Activated T-helper 1 cell treated with Interleukin-2 at 50 U/mL for 16 hours (primary cell): ENCODE results near the gene PRR5.

Experiments used
- DNase-seq: peaks from one replicate; pipeline ENCODE4 v3.0.0-alpha.2; 2020; ENCODE audit warnings: low read depth

The PRR5 gene

DNA sequence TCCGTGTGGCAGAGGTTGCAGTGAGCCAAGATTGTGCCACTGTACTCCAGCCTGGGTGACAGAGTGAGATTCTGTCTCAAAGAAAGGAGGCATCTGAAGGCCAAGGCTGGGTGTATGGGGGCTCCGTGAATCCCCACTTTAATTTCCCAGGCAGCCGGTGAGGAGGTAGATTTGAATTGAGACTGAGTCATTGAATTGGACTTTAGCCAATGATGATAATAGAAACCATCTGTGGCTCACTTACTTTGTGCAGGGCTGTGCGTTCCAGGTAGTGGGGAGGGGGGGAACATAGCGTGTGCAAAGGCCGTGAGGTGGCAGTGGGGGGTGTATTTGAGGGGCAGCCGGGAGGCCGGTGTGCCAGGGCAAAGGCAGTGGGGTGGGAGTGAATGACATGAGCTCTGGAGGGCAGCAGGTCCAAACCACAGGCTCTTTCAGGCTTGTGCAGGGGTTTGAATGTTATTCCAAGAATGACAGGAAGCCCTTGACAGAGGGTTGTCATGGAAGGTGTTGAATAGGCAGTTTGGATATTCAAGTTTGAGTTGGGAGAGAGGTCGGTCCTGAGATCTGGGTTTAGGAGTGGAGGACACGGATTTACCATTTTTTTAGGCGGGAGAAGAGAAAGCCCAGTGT, 56.5 kb downstream of the PRR5 start:
- DNase-seq, result no peak

DNA sequence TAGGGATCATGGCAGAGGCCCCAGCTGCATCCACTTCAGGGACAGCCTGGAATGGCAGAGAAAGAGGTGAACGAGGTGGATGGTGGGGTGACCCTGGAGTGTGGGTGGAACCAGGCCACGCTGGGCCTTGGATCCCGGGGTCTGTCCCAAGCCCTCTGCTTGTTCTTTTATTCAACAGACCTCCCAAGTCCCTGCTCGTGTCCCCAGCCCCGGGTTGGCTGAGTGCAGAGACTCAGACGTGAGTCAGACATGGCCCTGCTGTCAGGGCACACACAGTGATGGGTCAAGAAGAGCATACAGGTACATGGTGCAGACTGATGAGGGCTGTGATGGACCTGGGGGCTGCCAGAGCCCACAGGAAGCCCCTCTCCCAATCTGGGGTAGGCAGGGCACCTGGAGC, 57.0 kb downstream of the PRR5 start:
- no peak for DNase-seq

DNA sequence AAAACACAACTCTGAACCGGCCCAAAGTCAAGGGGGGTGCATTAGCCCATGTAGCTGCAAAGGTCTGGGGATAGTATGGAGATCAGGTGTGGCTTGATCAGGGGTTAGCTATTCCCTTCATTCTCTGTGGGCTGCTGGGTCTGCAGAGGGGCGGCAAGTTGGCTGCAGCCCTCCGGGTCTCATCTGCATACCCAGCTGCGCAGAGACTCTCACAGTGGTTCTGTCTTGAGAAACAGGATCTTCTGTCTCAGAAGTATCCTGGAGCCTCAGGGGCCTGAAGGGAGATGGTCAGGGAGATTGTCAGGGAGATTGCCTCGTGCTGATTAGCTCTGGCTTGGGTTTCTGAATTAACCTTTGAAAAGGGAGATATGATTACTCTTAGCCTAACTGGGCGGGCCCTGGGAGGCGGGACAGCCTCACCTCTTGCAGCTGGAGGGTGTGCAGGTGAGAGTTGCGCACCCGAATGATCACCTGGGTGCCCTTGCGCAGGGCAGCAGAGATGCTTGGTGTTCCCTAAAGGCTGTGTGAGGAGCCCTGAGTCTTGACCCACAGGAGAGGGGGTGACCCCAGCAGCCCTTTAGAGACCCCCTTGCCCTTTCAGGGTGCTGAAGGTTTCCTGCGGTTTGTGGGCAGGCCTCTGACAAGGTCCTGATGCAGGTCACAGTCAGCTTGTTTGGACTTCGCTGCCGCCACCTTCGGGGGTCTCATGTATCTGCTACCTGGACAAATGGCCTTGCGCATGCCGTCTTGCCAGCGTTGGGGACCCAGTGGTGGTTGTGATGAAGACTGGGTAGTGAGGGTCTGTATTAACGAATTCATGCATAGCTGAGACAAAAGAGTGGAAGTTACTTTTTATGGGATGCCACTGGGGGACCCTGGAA, 57.7 kb downstream of the PRR5 start:
- no peak for DNase-seq

DNA sequence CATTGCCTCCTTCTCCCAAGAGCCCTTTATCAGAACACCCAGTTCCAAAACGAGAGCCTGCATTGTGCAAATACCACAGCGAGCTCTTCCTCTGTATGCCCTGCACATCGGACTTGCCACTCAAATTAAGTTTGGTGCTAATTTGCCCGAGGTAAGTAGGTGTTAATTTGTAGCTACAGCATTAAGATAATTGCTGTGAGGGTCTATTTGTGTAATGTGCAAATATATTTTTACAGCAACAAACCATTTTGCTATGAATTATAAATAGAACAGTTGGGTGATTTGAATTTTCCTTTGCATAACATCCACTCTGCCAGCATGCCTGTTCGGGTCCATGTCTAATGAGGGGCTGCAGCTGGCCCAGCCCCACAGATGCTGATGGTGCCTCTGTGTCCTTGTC, 58.5 kb downstream of the PRR5 start:
- DNase-seq, result no peak

DNA sequence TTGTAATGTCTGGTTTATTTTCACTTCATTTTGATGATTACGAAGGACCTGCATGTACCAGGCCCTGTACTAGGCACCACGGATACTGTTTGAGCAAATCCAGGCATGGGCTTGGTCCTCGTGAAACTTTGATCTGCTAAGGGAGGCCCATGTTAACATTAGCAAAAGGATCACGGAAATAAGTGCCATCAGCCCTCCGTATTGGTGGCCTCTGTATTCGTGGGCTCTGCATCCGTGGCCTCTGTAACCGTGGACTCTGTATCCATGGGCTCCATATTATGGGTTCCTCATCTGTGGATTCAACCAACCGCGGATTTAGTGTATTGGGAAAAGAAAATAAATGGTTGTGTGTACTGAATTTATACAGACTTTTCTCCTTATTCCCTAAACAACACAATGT, 59.0 kb downstream of the PRR5 start:
- DNase-seq, result no peak

DNA sequence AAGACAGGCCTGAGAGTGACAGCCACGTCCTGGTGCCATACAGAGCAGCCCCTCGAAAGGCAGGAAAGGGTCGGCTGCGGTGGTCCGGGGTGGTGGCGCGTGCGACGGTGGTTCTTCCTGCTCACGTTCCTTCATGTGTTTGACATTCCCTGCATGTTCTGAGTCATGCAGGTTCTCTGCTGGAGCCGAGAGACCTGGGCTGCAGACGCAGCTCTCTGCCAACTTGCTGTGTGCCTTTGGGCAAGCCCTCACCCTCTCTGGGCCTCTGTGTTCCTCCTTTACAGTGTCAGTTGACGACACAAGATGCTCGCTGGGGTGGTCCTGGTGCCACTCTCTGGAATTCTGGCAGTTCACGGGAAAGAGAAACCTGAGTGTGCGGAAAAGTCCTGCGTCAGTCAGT, 62.4 kb downstream of the PRR5 start:
- DNase-seq, result no peak

DNA sequence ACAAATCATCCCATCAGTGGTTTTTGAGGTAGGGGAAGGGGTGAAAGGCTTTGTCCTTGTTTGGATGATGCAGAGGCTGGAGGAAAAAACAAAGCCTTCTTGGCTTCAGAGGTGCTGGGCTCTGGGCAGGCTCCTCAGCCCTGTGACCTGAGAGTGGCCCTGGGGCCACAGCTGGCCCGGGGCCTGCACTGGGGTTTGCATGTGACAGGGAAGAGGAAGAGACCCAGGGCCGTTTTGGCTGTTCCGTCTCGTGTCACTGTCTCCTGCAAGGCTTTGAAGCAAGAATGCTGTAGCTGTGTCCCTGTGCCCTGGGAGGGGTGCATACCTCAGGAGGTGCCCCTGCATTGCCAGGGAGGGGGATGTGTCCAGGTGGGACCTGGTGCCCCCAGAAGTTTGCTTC, 63.0 kb downstream of the PRR5 start:
- no peak for DNase-seq

DNA sequence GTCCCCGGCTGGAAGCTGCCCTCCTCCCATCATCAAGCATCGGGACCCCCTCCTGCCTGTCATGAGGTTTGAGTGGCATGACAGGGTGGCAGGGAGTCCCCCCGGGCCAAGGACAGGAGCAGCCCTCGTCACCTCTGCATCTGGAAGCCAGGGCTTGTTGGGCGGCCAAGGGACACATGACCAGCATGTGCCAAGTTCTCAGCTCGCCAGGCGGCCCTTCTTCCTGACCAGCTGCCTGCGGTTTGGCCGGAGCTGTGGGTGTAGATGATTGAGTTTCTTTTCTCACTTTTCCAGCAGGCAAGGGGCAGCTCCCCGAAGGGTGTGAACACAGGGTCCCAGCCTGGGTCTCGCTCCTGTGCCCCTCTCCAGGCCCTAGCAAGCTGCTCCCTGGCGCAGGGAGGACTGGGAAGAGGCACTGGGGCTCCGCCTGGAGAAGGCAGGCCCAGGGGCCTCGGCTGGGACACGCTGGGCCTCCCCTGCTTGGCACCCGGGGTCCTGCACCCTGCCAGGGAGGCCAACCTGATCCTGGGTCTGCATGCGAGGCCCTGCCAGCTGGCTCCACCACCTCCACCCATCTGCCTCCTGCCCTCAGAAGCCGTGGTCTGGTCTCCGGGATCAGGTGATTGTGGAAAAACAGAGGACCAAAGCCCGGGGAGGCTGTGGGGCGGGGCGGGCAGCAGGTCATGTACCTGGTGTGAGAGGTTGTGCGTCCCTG, 63.7 kb downstream of the PRR5 start:
- DNase-seq, result no peak

DNA sequence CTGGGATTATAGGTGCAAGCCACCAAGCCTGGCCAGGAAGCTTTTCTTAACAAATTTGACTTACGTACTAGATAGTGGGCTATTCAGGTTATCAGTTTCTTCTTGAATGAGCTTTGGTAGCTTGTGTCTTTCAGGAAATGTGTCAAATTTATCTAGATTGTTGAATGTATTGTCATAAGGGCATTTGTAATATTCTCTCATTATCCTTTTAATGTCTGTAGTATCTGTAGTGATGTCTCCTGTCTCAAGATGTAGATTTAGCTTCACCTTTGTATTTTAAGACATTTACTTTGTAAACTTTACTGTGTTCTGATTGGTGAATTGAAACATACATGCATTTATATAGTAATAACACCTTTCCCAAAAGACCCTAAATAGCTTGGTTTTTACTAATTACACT, 71.1 kb downstream of the PRR5 start:
- DNase-seq, result no peak

DNA sequence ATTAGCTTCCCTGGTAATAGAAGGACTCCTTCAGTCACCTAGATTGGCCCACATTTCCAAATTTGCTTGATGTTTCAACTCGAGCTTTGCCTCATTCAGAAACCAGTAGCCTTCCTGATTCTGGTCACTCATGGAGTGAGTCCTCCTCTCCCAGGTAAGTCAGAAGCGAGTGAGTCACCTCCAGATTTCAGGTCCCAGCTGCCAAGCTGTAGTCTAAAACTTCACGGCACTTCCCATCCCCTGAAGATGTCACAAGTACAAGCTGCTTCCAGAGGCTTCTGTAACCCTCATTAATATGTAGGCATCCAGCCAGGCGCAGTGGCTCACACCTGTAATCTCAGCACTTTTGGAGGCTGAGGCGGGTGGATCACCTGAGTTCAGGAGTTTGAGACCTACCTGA, 73.9 kb downstream of the PRR5 start:
- DNase-seq, result no peak

DNA sequence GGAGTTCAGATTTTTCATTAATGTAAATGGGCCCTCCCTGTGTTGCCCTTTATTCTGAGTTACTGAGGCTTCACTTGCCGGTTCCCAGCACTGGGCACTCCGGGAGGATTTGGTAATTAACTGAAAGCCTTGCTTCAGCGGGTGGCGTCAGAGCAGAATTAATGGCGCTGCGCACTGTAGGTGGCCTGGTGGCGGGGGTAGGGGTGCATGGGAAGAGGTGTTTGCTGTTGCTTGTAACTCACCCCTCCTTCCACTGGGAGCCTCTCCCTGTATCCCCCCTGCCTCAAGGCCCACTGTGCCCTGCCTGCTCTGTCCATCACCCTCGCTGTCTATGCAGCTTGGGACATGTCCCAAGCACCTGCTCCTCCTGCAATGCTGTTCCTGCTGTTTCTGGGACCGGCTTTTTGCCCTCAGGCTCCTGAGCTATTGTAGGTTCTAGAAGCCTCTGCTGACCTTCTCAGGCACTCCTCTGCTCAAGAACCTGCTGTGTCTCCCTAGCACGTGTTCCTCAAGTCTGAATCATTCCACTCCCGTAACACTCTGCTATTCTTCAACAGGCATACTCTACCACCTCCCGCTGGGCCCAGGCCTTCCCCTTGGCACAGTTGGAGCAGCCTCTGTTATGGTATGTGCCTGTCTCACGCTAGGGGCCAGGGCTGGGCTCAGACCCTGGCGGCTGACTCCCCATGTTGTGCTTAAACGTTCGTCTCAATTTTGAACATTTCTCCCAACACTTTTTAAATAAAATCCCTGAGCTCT, 74.8 kb downstream of the PRR5 start:
- DNase-seq, result no peak

DNA sequence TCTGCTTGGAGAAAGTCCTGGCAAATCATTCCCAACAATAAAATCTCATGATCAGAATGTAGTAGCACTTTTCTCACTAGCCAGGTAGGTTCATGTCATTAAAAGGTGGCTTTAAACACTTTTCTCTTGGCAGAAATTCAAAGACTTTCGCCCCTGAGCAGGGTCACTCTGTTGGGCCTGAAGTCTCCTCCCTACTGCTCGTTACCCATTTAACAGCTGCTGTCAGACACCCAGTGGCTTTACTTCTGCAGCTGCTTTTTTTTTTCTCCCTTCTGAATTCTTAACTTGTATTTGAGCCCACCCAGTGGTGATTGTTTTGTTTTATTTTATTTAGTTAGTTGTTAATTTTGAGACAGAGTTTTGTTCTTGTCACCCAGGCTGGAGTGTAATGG, 75.4 kb downstream of the PRR5 start:
- no peak for DNase-seq

DNA sequence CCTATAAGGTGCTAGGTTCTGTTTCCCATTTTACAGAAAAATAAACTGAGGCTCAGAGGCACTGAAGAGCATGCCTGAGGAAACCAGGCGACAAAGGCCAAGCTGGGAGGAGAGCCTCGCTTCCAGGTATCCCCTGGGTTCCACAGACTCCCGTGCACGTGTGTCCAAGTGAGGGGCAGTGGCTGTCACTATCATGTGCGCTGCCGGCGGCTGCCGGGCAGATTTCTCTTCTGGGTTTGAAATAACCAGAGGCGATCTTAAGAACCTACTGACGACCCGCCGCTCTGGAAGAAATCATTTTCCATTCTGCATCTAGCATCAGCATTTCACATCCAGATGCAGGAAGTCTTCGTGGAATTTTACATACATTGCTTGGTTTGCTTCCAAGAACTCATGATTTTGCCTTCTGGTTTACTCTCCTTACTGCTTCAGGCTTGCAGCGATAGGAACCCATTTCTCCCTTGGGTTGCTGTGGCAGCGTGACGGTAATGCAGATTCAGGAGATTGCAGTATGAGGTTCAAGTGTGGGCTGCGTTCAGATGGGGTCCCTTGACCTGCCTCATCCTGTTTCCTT, 79.0 kb downstream of the PRR5 start:
- no peak for DNase-seq

DNA sequence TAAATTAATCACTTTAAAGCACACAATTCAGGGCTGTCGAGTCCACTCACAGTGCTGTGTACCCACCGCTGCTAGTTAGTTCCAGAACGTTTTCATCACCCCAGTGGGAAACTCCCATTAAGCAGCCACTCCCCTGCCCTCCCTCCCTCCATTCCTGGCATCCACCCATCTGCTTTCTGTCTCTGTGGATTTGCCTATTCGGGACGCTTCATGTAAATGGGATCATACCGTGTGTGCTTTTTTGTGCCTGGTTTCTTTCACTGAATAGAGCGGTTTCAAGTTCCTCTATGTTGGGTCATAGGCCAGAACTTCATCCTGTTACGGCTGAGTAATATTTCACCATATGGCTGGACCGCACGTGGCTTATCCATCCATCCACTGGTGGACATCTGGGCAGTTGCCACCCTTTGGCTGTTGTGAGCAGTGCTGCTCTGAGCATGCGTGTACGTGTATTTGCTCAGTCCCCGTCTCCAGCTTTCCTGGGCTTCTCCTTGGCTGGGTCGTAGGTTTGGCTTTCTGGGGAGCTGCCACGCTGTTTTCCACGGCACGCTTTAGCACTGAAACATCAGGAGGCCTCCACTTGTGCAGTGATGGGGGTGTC, 80.5 kb downstream of the PRR5 start:
- DNase-seq, result no peak

DNA sequence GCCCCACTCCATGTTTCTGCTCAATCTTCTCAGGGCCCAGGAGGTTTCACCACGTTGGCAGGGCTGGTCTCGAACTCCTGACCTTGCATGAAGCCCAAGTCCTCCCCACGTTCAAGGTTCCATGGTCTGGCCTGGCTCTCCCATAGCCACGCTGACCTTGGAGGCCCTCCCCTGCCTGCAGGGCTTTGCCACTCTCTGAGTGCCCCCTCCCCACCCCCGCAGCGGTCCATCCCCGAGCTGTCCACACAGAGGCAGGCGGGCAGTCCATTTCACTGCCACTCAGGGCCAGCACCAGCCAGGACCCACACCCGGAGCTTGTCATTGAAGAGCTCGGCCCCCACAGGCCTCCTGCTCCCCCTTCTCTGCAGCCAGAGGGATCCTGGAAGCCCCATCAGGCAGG, 81.1 kb downstream of the PRR5 start:
- DNase-seq, result no peak

DNA sequence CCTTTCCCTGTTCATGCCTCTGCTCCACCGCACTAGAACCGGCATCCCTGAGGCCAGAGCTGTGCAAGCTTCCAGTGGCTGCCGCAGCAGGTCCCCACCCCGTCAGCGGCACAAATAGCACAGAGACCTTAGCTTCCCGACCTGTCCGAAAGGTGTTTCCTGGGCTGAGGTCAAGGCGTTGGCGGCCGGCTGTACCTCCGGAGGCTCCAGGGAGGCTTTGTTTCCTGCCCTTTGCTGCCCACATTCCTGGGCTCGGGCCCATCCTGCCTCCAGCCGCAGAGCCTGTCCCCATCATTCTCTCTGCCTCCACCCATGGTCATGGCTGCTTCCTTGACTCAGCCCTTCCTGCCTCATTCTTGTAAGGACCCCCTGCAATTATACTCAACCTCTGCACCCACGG, 81.6 kb downstream of the PRR5 start:
- no peak for DNase-seq

DNA sequence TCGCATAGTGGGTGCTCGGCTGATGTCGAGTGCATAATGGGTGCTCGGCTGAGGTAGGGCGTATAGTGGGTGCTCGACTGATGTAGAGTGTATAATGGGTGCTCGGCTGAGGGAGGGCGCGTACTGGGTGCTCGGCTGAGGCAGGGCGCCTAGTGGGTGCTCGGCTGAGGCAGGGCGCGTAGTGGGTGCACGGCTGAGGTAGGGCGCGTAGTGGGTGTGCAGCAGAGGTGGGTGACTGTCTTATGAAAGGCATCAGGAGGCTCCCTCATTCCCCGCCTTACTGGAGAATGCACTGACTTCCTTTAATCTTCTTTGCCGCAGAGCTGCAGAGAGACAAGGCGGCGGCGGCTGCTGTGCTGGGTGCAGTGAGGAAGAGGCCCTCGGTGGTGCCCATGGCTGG, 84.1 kb downstream of the PRR5 start:
- DNase-seq, result no peak

DNA sequence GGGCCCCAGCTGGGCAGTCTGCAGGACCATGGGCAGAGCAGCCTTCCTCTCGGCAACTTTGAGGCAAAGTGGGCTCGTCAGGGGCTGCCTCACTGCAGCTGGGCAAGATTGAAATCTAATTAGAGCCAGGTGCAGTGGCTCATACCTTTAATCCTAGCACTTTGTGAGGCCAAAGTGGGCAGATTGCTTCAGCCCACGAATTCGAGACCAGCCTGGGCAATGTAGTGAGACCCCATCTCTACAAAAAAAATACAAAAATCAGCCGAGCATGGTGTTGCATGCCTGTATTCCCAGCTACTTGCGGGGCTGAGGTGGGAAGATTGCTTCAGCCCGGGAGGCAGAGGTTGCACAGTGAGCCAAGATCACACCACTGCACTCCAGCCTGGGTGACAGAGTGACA, 84.6 kb downstream of the PRR5 start:
- DNase-seq, result no peak
